ENCODE data around the gene EIPR1.

The EIPR1 gene

GRCh38 chr2:3256605-3257004, 121.0 kb downstream of the EIPR1 start:
- no peak for DNase-seq (ENCODE audit: extremely low read depth in 1 of 2, low read depth in 1 of 2)

- DNase-seq (ENCODE audit: extremely low read depth in 1 of 2, low read depth in 1 of 2): no peak
Observed at GRCh38 chr2:3256157-3256556, 121.5 kb downstream of the EIPR1 start.

- DNase-seq (ENCODE audit: extremely low read depth in 1 of 2, low read depth in 1 of 2): no peak
Observed at GRCh38 chr2:3254442-3254941, 123.1 kb downstream of the EIPR1 start.

GRCh38 chr2:3253913-3254441, 123.6 kb downstream of the EIPR1 start:
- DNase-seq (ENCODE audit: extremely low read depth in 1 of 2, low read depth in 1 of 2): no peak

GRCh38 chr2:3251946-3252345, 125.7 kb downstream of the EIPR1 start:
- DNase-seq (ENCODE audit: extremely low read depth in 1 of 2, low read depth in 1 of 2): no peak

- no peak for DNase-seq (ENCODE audit: extremely low read depth in 1 of 2, low read depth in 1 of 2)
Observed at GRCh38 chr2:3249476-3249962, 128.1 kb downstream of the EIPR1 start.

- no peak for DNase-seq (ENCODE audit: extremely low read depth in 1 of 2, low read depth in 1 of 2)
Observed at GRCh38 chr2:3248754-3249475, 128.7 kb downstream of the EIPR1 start.

GRCh38 chr2:3246928-3247714, 130.5 kb downstream of the EIPR1 start:
- no peak for DNase-seq (ENCODE audit: extremely low read depth in 1 of 2, low read depth in 1 of 2)

- DNase-seq (ENCODE audit: extremely low read depth in 1 of 2, low read depth in 1 of 2): no peak
Observed at GRCh38 chr2:3246406-3246805, 131.2 kb downstream of the EIPR1 start.

GRCh38 chr2:3244486-3244885, 133.1 kb downstream of the EIPR1 start:
- no peak for DNase-seq (ENCODE audit: extremely low read depth in 1 of 2, low read depth in 1 of 2)

- no peak for DNase-seq (ENCODE audit: extremely low read depth in 1 of 2, low read depth in 1 of 2)
Observed at GRCh38 chr2:3243804-3244203, 133.8 kb downstream of the EIPR1 start.

- DNase-seq (ENCODE audit: extremely low read depth in 1 of 2, low read depth in 1 of 2): peak in 1 of 2 donors; percentile 5
Observed at GRCh38 chr2:3242747-3243369, 134.8 kb downstream of the EIPR1 start.

GRCh38 chr2:3241971-3242746, 135.5 kb downstream of the EIPR1 start:
- no peak for DNase-seq (ENCODE audit: extremely low read depth in 1 of 2, low read depth in 1 of 2)

- DNase-seq (ENCODE audit: extremely low read depth in 1 of 2, low read depth in 1 of 2): no peak
Observed at GRCh38 chr2:3238951-3239841, 138.4 kb downstream of the EIPR1 start.

- DNase-seq (ENCODE audit: extremely low read depth in 1 of 2, low read depth in 1 of 2): no peak
Observed at GRCh38 chr2:3236300-3237045, 141.1 kb downstream of the EIPR1 start.

GRCh38 chr2:3233877-3234276, 143.7 kb downstream of the EIPR1 start:
- DNase-seq (ENCODE audit: extremely low read depth in 1 of 2, low read depth in 1 of 2): no peak

- DNase-seq (ENCODE audit: extremely low read depth in 1 of 2, low read depth in 1 of 2): no peak
Observed at GRCh38 chr2:3229221-3229620, 148.4 kb downstream of the EIPR1 start.

- no peak for DNase-seq (ENCODE audit: extremely low read depth in 1 of 2, low read depth in 1 of 2)
Observed at GRCh38 chr2:3224681-3225080, 152.9 kb downstream of the EIPR1 start.
